ENCODE results near the gene PEPD. TPM values are rescaled to one million over a fixed set of nuclear protein-coding genes. Genes with fewer than 3 reads are reported as not detected.

Gene PEPD
- total RNA-seq, 2 experiments from 2014 or later: 17.5 to 23.0 TPM

- no peak for TF ChIP-seq CTCF (IDR thresholded peaks at IDR 0.05)
- Mint-ChIP-seq H3K27ac (no peak overlapping the region), H3K4me3 (no peak overlapping the region), H3K27me3 (no peaks in the 10 kb centered on the region), H3K9me3 (no peaks in the 10 kb centered on the region), H3K4me1 (ENCODE audit: low read depth) (no peaks in the 10 kb centered on the region), H3K36me3 (ENCODE audit: low read depth) (peaks cover 5% of the 10 kb centered on the region)
- Histone ChIP-seq H3K4me1 (ENCODE audit: insufficient read depth, low read length) (peaks cover 5% of the 10 kb centered on the region), H3K9me3 (ENCODE audit: control insufficient read depth in 1 of 2, insufficient read depth in 1 of 2, low read length in 2 of 2) (no peaks in the 10 kb centered on the region), H3K36me3 (ENCODE audit: insufficient read depth, low read length) (peaks cover 2% of the 10 kb centered on the region), H3K27ac (ENCODE audit: low read depth in 1 of 2, low read length in 2 of 2) (no peak overlapping the region), H3K27me3 (ENCODE audit: control insufficient read depth in 1 of 2, insufficient read depth in 2 of 2, low read length in 2 of 2) (no peaks in the 10 kb centered on the region), H3K4me3 (ENCODE audit: low read length) (no peak overlapping the region)
- ChIA-PET CTCF (no interaction called here), POLR2A (no interaction called here)
- intact Hi-C loops (cut with DNase I, micrococcal nuclease): no loop called here
- no peak for DNase-seq
- ATAC-seq (ENCODE audit: poor library complexity): no peak
Observed at GRCh38 chr19:33436360-33437345, 84.9 kb downstream of the PEPD start.

- ChIA-PET CTCF (no interaction called here), POLR2A (no interaction called here)
- Mint-ChIP-seq H3K4me1 (ENCODE audit: low read depth) (peaks cover 2% of the 10 kb centered on the region), H3K27ac (no peak overlapping the region), H3K36me3 (ENCODE audit: low read depth) (peaks cover 5% of the 10 kb centered on the region), H3K9me3 (no peaks in the 10 kb centered on the region), H3K27me3 (no peaks in the 10 kb centered on the region), H3K4me3 (no peak overlapping the region)
- no peak for TF ChIP-seq CTCF (IDR thresholded peaks at IDR 0.05)
- DNase-seq (no peak), ATAC-seq (ENCODE audit: poor library complexity) (no peak)
- intact Hi-C loops (cut with DNase I, micrococcal nuclease): no loop called here
- peaks cover 13% of the 10 kb centered on the region for H3K4me1 ChIP-seq (ENCODE audit: insufficient read depth, low read length)
- no peak overlapping the region for H3K27ac ChIP-seq (ENCODE audit: low read depth in 1 of 2, low read length in 2 of 2)
- peaks cover 2% of the 10 kb centered on the region for H3K36me3 ChIP-seq (ENCODE audit: insufficient read depth, low read length)
- no peaks in the 10 kb centered on the region for H3K9me3 ChIP-seq (ENCODE audit: control insufficient read depth in 1 of 2, insufficient read depth in 1 of 2, low read length in 2 of 2)
- no peak overlapping the region for H3K4me3 ChIP-seq (ENCODE audit: low read length)
- H3K27me3 ChIP-seq (ENCODE audit: control insufficient read depth in 1 of 2, insufficient read depth in 2 of 2, low read length in 2 of 2): no peaks in the 10 kb centered on the region
Observed at GRCh38 chr19:33435706-33436359, 85.8 kb downstream of the PEPD start.

GRCh38 chr19:33434886-33435705, 86.5 kb downstream of the PEPD start:
- ChIA-PET CTCF (no interaction called here), POLR2A (no interaction called here)
- no peak for TF ChIP-seq CTCF (IDR thresholded peaks at IDR 0.05)
- Histone ChIP-seq H3K36me3 (ENCODE audit: insufficient read depth, low read length) (peaks cover 2% of the 10 kb centered on the region), H3K9me3 (ENCODE audit: control insufficient read depth in 1 of 2, insufficient read depth in 1 of 2, low read length in 2 of 2) (no peaks in the 10 kb centered on the region), H3K4me1 (ENCODE audit: insufficient read depth, low read length) (peaks cover 20% of the 10 kb centered on the region), H3K27me3 (ENCODE audit: control insufficient read depth in 1 of 2, insufficient read depth in 2 of 2, low read length in 2 of 2) (no peaks in the 10 kb centered on the region), H3K27ac (ENCODE audit: low read depth in 1 of 2, low read length in 2 of 2) (no peak overlapping the region), H3K4me3 (ENCODE audit: low read length) (no peak overlapping the region)
- Mint-ChIP-seq H3K27me3 (no peaks in the 10 kb centered on the region), H3K9me3 (no peaks in the 10 kb centered on the region), H3K4me3 (no peak overlapping the region), H3K36me3 (ENCODE audit: low read depth) (no peaks in the 10 kb centered on the region), H3K4me1 (ENCODE audit: low read depth) (peaks cover 9% of the 10 kb centered on the region), H3K27ac (no peak overlapping the region)
- ATAC-seq (ENCODE audit: poor library complexity) (no peak), DNase-seq (no peak)
- intact Hi-C loops (cut with DNase I, micrococcal nuclease): no loop called here

Data from CD4-positive, alpha-beta T cell (primary cell).